Astrocyte (in vitro differentiated cells and primary cell): ENCODE data around the gene BOD1L1. TPM values are rescaled to one million over a fixed set of nuclear protein-coding genes. Genes with fewer than 3 reads are reported as not detected.

Source experiments
- DNase-seq: peaks from one replicate; pipeline ENCODE4 v3.0.0-alpha.2; 2010; ENCODE audit warnings: low read depth
- FAIRE-seq: peaks from 2 replicates; lab custom pipeline; 2011; peaks lifted over from hg19 to GRCh38; lab: Jason Lieb, UNC
- H2AFZ ChIP-seq: 2 replicates; pipeline ENCODE4 v1.6.0; 2012; ENCODE audit warnings: low read depth, low read length, inconsistent platforms
- H3K27ac ChIP-seq: 2 replicates; pipeline ENCODE4 v1.5.1; 2011; ENCODE audit warnings: low read depth, low read length, inconsistent platforms
- H3K27me3 ChIP-seq: 2 replicates; pipeline ENCODE4 v1.6.0; 2011; ENCODE audit warnings: low read length, inconsistent platforms; ENCODE audit not compliant: insufficient read depth
- H3K36me3 ChIP-seq: 2 replicates; pipeline ENCODE4 v1.5.1; 2011; ENCODE audit warnings: low read length, inconsistent platforms; ENCODE audit not compliant: insufficient read depth
- H3K4me1 ChIP-seq: 2 replicates; pipeline ENCODE4 v1.5.1; 2011; ENCODE audit warnings: low read length, inconsistent platforms; ENCODE audit not compliant: insufficient read depth
- H3K4me2 ChIP-seq: 2 replicates; pipeline ENCODE4 v1.6.0; 2012; ENCODE audit warnings: low read length, inconsistent platforms
- H3K4me3 ChIP-seq: 2 replicates; pipeline ENCODE4 v1.5.1; 2011; ENCODE audit warnings: low read depth, mild to moderate bottlenecking, low read length, inconsistent platforms; ENCODE audit not compliant: insufficient read depth
- H3K79me2 ChIP-seq: 2 replicates; pipeline ENCODE4 v1.6.0; 2012; ENCODE audit warnings: mild to moderate bottlenecking, low read length, inconsistent platforms; ENCODE audit not compliant: insufficient read depth
- H3K9ac ChIP-seq: 2 replicates; pipeline ENCODE4 v1.6.0; 2012; ENCODE audit warnings: mild to moderate bottlenecking, low read length, inconsistent platforms
- H3K9me3 ChIP-seq: 2 replicates; pipeline ENCODE4 v1.5.1; 2012; ENCODE audit warnings: low read depth, mild to moderate bottlenecking, low read length, inconsistent platforms; ENCODE audit not compliant: insufficient read depth
- H4K20me1 ChIP-seq: 2 replicates; pipeline ENCODE4 v1.6.0; 2012; ENCODE audit warnings: low read length, inconsistent platforms; ENCODE audit not compliant: insufficient read depth
- H3K27ac Mint-ChIP-seq: one replicate; pipeline ENCODE4 v1.8.0; 2021; ENCODE audit warnings: mild to moderate bottlenecking, mixed read lengths; ENCODE audit not compliant: unreplicated experiment
- H3K27me3 Mint-ChIP-seq: one replicate; pipeline ENCODE4 v1.8.0; 2021; ENCODE audit warnings: low read depth, mixed read lengths; ENCODE audit not compliant: unreplicated experiment
- H3K36me3 Mint-ChIP-seq: one replicate; pipeline ENCODE4 v1.8.0; 2021; ENCODE audit warnings: low read depth, mixed read lengths; ENCODE audit not compliant: unreplicated experiment
- H3K4me1 Mint-ChIP-seq: one replicate; pipeline ENCODE4 v1.8.0; 2021; ENCODE audit warnings: low read depth, mixed read lengths; ENCODE audit not compliant: unreplicated experiment
- H3K4me3 Mint-ChIP-seq: one replicate; pipeline ENCODE4 v1.8.0; 2021; ENCODE audit warnings: mild to moderate bottlenecking, moderate library complexity, mixed read lengths; ENCODE audit not compliant: unreplicated experiment
- H3K9me3 Mint-ChIP-seq: one replicate; pipeline ENCODE4 v1.8.0; 2021; ENCODE audit warnings: mild to moderate bottlenecking, mixed read lengths; ENCODE audit not compliant: unreplicated experiment
- EZH2 ChIP-seq: IDR thresholded peaks from 2 replicates; pipeline ENCODE4 v1.6.1; 2012; ENCODE audit warnings: mild to moderate bottlenecking, low read length, inconsistent platforms; ENCODE audit not compliant: insufficient read depth
- total RNA-seq: library from RNA; stranded (reverse); gene quantifications from 2 replicates; pipeline ENCODE4 v1.2.1, GENCODE V29; 2021
- TF ChIP-seq, protein P1 (sequence below): IDR thresholded peaks from 2 replicates; pipeline ENCODE4 v1.5.1; 2011; ENCODE audit warnings: low read depth, mild to moderate bottlenecking, inconsistent platforms, low read length, moderate library complexity; ENCODE audit not compliant: insufficient read depth

BOD1L1 gene
- total RNA-seq, 1 donor from 2014 or later: 47.2 TPM

DNA sequence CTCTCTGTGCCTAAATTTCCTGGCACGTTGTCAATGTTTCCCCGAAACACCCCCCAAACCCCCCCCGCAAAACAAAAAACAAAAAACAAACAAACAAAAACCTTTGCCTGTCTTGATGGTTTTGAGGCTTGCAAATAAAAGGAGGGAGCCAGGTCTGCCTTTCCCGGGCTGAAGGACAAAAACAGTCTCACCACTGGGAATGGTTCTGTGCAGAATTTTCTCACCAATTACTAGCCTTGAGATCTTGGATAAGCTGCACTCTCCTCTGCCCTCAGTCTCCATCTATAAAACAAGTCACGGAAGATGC is 98.8 kb downstream of the BOD1L1 start:
- no peak overlapping the region for H3K4me3 Mint-ChIP-seq
- H3K4me1 ChIP-seq: peaks cover 7% of the 10 kb centered on the region

DNA sequence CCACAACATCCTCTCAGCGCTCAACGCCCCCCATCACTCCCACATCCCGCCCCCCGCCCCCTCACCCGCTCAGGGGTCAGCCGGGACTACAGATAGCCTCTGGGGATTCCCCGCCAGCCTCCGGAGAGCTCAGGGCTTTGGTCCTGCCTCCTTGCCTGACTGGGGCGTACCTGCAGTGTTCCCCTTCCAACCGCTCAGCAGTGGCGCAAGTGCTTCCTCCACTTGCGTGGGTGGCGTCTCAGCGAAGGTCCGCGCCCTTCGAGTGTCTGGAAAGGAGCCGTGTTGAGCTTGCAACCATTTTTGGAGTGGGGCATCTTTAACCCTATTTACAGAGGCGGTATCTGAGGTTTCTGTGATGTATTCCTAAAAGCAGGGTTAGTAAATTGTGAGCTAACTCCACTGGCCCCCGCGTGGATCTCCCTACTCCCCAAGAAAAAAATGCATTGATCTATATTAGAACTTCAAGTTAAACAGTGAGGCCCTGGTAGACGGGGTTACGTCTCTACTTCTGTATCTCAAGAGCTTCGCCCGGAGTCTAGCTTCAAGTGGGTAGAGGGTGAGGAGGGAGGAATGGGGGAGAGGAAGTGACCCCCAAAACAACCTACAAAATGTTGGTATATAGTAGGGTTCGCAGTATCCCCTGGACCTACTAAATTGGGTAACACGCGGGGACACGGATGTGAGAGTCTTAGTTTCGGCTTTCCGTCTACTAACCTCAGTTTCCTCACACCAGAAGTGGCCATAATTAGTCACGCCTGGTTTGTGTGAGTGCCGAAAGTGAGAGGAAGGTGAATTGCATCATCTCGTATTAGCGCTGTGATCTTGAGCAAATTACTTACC is 99.3 kb downstream of the BOD1L1 start:
- Mint-ChIP-seq H3K4me1 (peaks cover 5% of the 10 kb centered on the region), H3K27me3 (peaks cover 9% of the 10 kb centered on the region), H3K27ac (no peak overlapping the region), H3K9me3 (peaks cover 2% of the 10 kb centered on the region), H3K36me3 (no peaks in the 10 kb centered on the region), H3K4me3 (no peak overlapping the region)
- DNase-seq: no peak
- FAIRE-seq: no peak
- peaks cover 5% of the 10 kb centered on the region for H4K20me1 ChIP-seq
- H3K9me3 ChIP-seq: peaks cover 12% of the 10 kb centered on the region
- H3K79me2 ChIP-seq: no peaks in the 10 kb centered on the region
- no peak overlapping the region for H3K4me2 ChIP-seq
- TF ChIP-seq, protein P1, sequence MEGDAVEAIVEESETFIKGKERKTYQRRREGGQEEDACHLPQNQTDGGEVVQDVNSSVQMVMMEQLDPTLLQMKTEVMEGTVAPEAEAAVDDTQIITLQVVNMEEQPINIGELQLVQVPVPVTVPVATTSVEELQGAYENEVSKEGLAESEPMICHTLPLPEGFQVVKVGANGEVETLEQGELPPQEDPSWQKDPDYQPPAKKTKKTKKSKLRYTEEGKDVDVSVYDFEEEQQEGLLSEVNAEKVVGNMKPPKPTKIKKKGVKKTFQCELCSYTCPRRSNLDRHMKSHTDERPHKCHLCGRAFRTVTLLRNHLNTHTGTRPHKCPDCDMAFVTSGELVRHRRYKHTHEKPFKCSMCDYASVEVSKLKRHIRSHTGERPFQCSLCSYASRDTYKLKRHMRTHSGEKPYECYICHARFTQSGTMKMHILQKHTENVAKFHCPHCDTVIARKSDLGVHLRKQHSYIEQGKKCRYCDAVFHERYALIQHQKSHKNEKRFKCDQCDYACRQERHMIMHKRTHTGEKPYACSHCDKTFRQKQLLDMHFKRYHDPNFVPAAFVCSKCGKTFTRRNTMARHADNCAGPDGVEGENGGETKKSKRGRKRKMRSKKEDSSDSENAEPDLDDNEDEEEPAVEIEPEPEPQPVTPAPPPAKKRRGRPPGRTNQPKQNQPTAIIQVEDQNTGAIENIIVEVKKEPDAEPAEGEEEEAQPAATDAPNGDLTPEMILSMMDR: no peak
- peak; percentile 22 for TF ChIP-seq EZH2
- no peak overlapping the region for H3K4me3 ChIP-seq
- H3K27ac ChIP-seq: no peak overlapping the region
- H2AFZ ChIP-seq: no peak overlapping the region
- H3K27me3 ChIP-seq: peaks cover 96% of the 10 kb centered on the region
- peaks cover 7% of the 10 kb centered on the region for H3K4me1 ChIP-seq
- no peak overlapping the region for H3K9ac ChIP-seq
- H3K36me3 ChIP-seq: no peaks in the 10 kb centered on the region

More for the DNA sequence above, 98.8 kb downstream of the BOD1L1 start:
- no peak overlapping the region for H3K9ac ChIP-seq
- no peaks in the 10 kb centered on the region for H3K36me3 Mint-ChIP-seq
- peaks cover 97% of the 10 kb centered on the region for H3K27me3 ChIP-seq
- no peak for FAIRE-seq
- peaks cover 5% of the 10 kb centered on the region for H4K20me1 ChIP-seq
- H3K9me3 ChIP-seq: peaks cover 10% of the 10 kb centered on the region
- H3K27me3 Mint-ChIP-seq: peaks cover 9% of the 10 kb centered on the region
- H3K79me2 ChIP-seq: no peaks in the 10 kb centered on the region
- H3K27ac ChIP-seq: no peak overlapping the region
- peaks cover 5% of the 10 kb centered on the region for H3K4me1 Mint-ChIP-seq
- DNase-seq: no peak
- H3K4me3 ChIP-seq: no peak overlapping the region
- H2AFZ ChIP-seq: no peak overlapping the region
- H3K27ac Mint-ChIP-seq: no peak overlapping the region
- TF ChIP-seq, protein P1: no peak
- TF ChIP-seq EZH2: peak; percentile 18
- H3K36me3 ChIP-seq: no peaks in the 10 kb centered on the region
- no peaks in the 10 kb centered on the region for H3K9me3 Mint-ChIP-seq
- H3K4me2 ChIP-seq: no peak overlapping the region
